Kidney (tissue), 14 donors: ENCODE measurements around the gene CAMK1G. TPM values are rescaled to one million over a fixed set of nuclear protein-coding genes. Genes with fewer than 3 reads are reported as not detected.

Experiments used
- DNase-seq, 5 donors: peaks; one replicate each; pipeline ENCODE4 v3.0.0-alpha.2; 2013 to 2020
- FAIRE-seq: peaks from 2 replicates; lab custom pipeline; 2012; peaks lifted over from hg19 to GRCh38; lab: Jason Lieb, UNC
- H3K27ac ChIP-seq, 2 donors: one replicate each; pipeline ENCODE4 v1.7.0; 2013; ENCODE audit warnings: low read depth in 2 of 2, low read length in 2 of 2, inconsistent platforms in 1 of 2
- H3K27me3 ChIP-seq: one replicate; pipeline ENCODE4 v1.7.1; 2013; ENCODE audit warnings: low read length, inconsistent platforms; ENCODE audit not compliant: control insufficient read depth, insufficient read depth
- H3K36me3 ChIP-seq, 3 donors: one replicate each; pipeline versions ENCODE4 v1.7.0 to v1.7.1; 2013; ENCODE audit warnings: low read length in 3 of 3, control low read depth in 1 of 3, inconsistent platforms in 1 of 3; ENCODE audit not compliant: insufficient read depth in 3 of 3, control insufficient read depth in 2 of 3
- H3K4me1 ChIP-seq, 3 donors: one replicate each; pipeline versions ENCODE4 v1.7.0 to v1.7.1; 2013; ENCODE audit warnings: low read length in 3 of 3, inconsistent platforms in 1 of 3, low read depth in 1 of 3; ENCODE audit not compliant: control insufficient read depth in 2 of 3, insufficient read depth in 2 of 3
- H3K4me3 ChIP-seq, 3 donors: one replicate each; pipeline versions ENCODE4 v1.7.0 to v1.8.1; 2013; ENCODE audit warnings: low read length in 3 of 3, control low read depth in 1 of 3, inconsistent platforms in 1 of 3
- H3K9ac ChIP-seq, 3 donors: one replicate each; pipeline versions ENCODE4 v1.7.0 to v1.7.1; 2013; ENCODE audit warnings: low read length in 3 of 3, control low read depth in 1 of 3, inconsistent platforms in 1 of 3
- H3K9me3 ChIP-seq, 3 donors: one replicate each; pipeline versions ENCODE4 v1.7.0 to v1.7.1; 2013; ENCODE audit warnings: low read length in 3 of 3, control low read depth in 1 of 3, inconsistent platforms in 1 of 3; ENCODE audit not compliant: control insufficient read depth in 2 of 3, insufficient read depth in 1 of 3
- CTCF ChIP-seq: IDR thresholded peaks from 3 replicates; pipeline ENCODE4 v1.5.1; 2012; ENCODE audit warnings: mild to moderate bottlenecking, moderate library complexity, borderline replicate concordance; ENCODE audit not compliant: insufficient read depth; ENCODE audit errors: extremely low read depth
- intact Hi-C: fragments of 100-400 bp; cut with DNase I; formaldehyde crosslinking; loops from one replicate; pipeline ENCODE4 v1.11.1; 2022
- polyA plus RNA-seq: library from polyadenylated mRNA; stranded (reverse); fragments of 350-450 nt; fragmentation: Illumina TruSeq; extraction: RNeasy Lipid Tissue Mini Kit (QIAGEN cat#74804); gene quantifications from one replicate; pipeline ENCODE4 v1.2.3, GENCODE V29; 2014; ENCODE audit warnings: low read depth, low replicate concordance; ENCODE audit not compliant: insufficient read depth
- total RNA-seq: library from RNA; stranded (reverse); fragmentation: NEBNext Ultra II Directional; extraction: Animal tissue kit (Norgen Biotek cat#: 25700); gene quantifications from one replicate; pipeline ENCODE4 v1.2.1, GENCODE V29; 2021
- donor health status: control.
- donor health status: control.
- donor health status: control.
- donor health status: control.
- donor health status: control.
- donor health status: DM: yes; HTN: yes; CAD: no.
- donor health status: Normal renal cell carcinoma (clear cell type).

CAMK1G gene
- total and polyA plus RNA-seq, 2 donors from 2014 or later: 1.4 to 5.5 TPM

GRCh38 chr1:209603877-209604276 lies 20.4 kb downstream of the CAMK1G start:
- TF ChIP-seq CTCF: no peak
- H3K9ac ChIP-seq: no peak overlapping the region
- peaks cover 0 to 7% (median 0%) of the 10 kb centered on the region in 3 donors for H3K36me3 ChIP-seq
- FAIRE-seq (no peak), DNase-seq (no peak)
- intact Hi-C loops: no loop called here
- no peak overlapping the region for H3K27ac ChIP-seq
- H3K4me3 ChIP-seq: no peak overlapping the region
- no peaks in the 10 kb centered on the region for H3K4me1 ChIP-seq
- no peaks in the 10 kb centered on the region for H3K27me3 ChIP-seq
- no peaks in the 10 kb centered on the region for H3K9me3 ChIP-seq

- intact Hi-C loops: no loop called here
- DNase-seq (no peak), FAIRE-seq (no peak)
- Histone ChIP-seq H3K9me3 (no peaks in the 10 kb centered on the region), H3K9ac (no peak overlapping the region), H3K36me3 (no peaks in the 10 kb centered on the region), H3K27ac (no peak overlapping the region), H3K27me3 (no peaks in the 10 kb centered on the region), H3K4me1 (no peaks in the 10 kb centered on the region), H3K4me3 (no peak overlapping the region)
- TF ChIP-seq CTCF: no peak
These were observed 23.7 kb downstream of the CAMK1G start for GRCh38 chr1:209607102-209607794.

DNA sequence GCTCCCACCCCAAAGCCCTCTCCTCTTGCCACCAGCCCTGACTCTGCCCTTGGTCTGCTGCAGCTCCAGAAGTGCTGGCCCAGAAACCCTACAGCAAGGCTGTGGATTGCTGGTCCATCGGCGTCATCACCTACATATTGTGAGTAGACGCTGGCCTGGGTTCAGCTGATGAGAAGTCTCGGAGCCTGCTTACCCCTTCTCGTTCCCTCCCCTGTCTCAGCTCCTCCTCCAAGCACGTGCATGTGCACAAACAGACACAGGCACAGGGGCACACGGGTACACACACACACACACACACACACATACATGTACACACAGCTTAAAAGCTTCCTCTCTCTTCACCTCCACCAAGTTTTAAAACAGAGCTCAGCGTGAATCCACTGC lies 24.3 kb downstream of the CAMK1G start:
- H3K9me3 ChIP-seq: no peaks in the 10 kb centered on the region
- intact Hi-C loops: no loop called here
- DNase-seq: no peak
- no peak overlapping the region for H3K4me3 ChIP-seq
- H3K4me1 ChIP-seq: no peaks in the 10 kb centered on the region
- FAIRE-seq: no peak
- H3K27me3 ChIP-seq: no peaks in the 10 kb centered on the region
- H3K27ac ChIP-seq: no peak overlapping the region
- H3K36me3 ChIP-seq: no peaks in the 10 kb centered on the region
- no peak overlapping the region for H3K9ac ChIP-seq
- no peak for TF ChIP-seq CTCF
